HG03571 (cell line): Measurements from ENCODE around the gene ZNF512.
A peak's percentile ranks its signal among the peaks of the same experiment; 100 is the strongest.
"Not testable (repeated sequence)": the region's sequence is repeated elsewhere in the genome, so short reads cannot be mapped to it uniquely, and the experiment has no call there.

ENCODE experiments used
- ATAC-seq: cut with Tn5 transposase; IDR thresholded peaks from one replicate; pipeline ENCODE4 v1.9.1; 2021; ENCODE audit not compliant: unreplicated experiment

ZNF512 gene

DNA sequence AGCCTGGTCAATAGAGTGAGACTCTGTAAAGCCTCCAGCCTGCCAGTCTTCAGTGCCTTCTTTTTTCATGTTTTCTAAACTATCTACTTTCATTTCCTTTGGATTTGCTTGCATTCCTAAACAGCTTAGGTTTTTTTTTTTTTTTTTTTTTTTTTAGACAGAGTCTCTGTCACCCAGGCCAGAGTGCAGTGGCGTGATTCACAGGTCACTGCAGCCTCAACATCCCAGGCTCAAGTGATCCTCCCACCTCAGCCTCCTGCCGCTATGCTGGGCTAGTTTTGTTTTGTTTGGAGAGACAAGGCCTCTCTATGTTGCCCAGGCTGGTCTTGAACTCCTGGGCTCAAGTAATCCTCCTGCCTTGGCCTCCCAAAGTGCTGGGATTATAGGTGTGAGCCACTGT is 47.4 kb downstream of the ZNF512 start:
- ATAC-seq = not testable (repeated sequence)

- ATAC-seq = no peak
These were observed 51.4 kb downstream of the ZNF512 start for GRCh38 chr2:27634291-27634690.

GRCh38 chr2:27636766-27637165 is 53.9 kb downstream of the ZNF512 start:
- ATAC-seq = no peak

GRCh38 chr2:27638037-27638637 is 55.3 kb downstream of the ZNF512 start:
- ATAC-seq = no peak

GRCh38 chr2:27638709-27639108 is 55.9 kb downstream of the ZNF512 start:
- no peak for ATAC-seq

DNA sequence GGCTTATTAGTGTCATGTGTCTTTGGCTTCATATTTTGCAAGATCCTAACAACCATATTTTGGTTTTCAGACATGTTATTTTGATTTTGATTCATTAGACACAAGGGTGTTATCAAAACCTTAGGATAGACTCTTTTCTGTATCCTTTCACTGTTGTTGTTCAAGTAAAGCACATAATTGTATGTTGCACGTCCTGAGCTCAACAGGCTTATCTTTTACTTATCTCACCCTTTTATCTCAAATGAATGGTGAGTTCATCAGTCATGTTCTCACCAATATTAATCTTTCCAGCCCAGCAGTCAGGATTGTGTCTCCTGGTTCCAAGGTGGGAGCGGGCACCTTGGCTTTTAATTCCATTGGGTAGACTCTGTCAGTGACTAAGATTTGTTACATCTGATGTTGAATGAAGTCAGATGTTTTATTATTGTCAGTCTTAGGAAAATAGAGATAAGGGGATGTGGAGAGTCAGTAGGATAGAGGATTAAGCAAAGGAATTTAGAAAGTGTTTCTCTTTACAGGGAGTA is 57.9 kb downstream of the ZNF512 start:
- no peak for ATAC-seq

GRCh38 chr2:27645197-27645596 is 62.4 kb downstream of the ZNF512 start:
- ATAC-seq = no peak

DNA sequence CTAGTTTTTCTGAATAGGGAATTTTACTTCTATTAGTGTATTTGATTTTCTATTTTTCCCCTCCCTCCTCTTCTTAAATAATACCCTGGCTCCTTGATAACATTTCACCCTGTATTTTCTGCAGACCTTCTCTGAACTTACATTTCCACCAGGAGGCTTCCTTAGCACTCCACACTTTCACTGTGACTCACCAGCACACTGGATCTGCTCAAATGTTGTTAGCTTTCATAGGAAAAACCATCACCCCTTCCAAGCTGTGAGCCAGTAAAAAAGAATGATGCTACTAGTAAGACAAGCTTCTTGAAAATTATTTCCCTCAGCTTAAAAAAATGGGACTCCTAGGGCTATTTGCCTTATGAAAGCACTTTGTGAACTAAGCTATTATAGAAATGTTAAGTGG is 64.4 kb downstream of the ZNF512 start:
- ATAC-seq = no peak

DNA sequence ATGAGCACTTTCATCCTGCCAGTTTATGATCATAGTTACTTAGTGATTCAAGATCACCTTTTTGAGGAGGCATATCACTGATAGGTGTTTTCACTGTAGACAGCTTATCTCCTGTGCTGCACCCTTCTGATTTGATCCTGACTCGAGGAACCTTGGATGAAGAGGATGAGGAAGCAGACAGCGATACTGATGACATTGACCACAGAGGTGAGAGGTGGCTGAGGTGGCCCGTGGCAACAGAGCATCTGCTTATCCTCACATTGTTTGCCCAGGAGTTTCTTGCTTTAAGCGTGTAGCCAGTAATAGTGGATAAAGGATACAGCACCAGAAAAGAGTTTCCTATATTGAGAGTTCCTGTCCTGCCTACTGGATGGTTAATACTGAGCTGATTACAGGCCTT is 64.9 kb downstream of the ZNF512 start:
- ATAC-seq = no peak

GRCh38 chr2:27651056-27651455 is 68.2 kb downstream of the ZNF512 start:
- ATAC-seq = no peak

DNA sequence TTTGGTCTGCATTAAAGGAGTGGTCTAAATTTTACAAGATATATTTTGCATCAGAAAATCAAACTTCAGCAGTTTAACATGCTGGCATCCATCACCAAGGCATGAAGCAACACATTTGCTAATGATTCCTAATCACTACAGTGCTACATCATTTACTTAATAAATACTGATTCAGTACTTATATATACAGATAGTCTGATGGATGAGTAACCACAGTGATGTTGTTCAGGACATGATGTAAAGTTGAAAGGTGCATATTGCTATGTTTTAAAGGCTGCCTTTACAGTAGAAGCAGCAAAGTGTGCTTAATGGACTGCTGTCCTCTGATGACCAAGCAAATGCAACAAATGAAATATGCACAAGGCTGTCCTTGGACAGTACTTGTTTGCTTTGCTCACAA is 69.5 kb downstream of the ZNF512 start:
- ATAC-seq = no peak

- no peak for ATAC-seq
These were observed 69.9 kb downstream of the ZNF512 start for GRCh38 chr2:27652790-27653189.

DNA sequence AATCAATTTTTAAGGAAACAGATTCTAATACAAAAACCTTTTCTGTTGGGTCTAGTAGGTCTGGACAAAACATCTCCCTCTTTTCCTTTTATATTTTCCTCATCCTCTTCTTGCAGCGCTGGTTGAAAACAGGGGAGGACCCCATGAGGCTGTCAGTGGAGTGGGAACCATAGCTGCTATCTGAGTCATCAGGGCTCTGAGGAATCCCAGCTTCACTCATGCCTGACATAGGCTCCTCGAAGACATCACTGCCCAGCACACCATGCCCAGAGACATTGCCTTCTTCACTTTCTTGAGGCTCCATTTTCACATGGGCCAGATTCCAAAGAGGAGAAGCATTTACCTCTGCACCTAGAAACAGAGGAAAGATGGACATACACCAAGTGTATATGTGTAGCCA is 70.6 kb downstream of the ZNF512 start:
- ATAC-seq = no peak

GRCh38 chr2:27655155-27655951 is 72.5 kb downstream of the ZNF512 start:
- ATAC-seq = no peak

DNA sequence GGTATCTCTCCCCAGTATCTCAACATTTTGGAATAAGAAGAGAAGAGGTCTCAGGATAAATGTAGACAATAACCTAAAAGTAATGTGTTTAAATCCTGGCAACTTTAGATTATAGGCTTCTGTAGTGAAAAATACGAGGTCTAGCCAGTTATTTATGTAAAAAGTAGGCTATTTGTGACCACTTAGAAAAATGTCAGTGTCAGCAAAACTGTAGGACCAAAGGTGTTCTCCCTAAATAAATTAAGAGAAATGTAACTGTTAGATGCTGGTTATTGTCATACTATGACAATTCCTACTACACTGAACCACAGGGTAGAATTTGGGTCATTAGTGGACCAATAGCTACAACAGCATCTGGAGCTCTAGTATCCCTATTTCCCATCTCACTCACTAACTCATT is 78.5 kb downstream of the ZNF512 start:
- ATAC-seq = no peak

GRCh38 chr2:27663285-27664153 is 80.7 kb downstream of the ZNF512 start, which contains the start of the genes SLC4A1AP and SUPT7L:
TSS of gene SLC4A1AP (plus strand) at chr2:27663889. CDS start at chr2:27663915, 26 bp downstream.
TSS of gene SUPT7L (minus strand) at chr2:27663614. CDS start at chr2:27662192, 1,422 bp downstream.
- peak; percentile 71 for ATAC-seq

- no peak for ATAC-seq
These were observed 81.3 kb downstream of the ZNF512 start for GRCh38 chr2:27664154-27664574.

GRCh38 chr2:27664622-27665363 is 82.0 kb downstream of the ZNF512 start:
- ATAC-seq = no peak

- ATAC-seq = no peak
These were observed 84.6 kb downstream of the ZNF512 start for GRCh38 chr2:27667446-27667845.

DNA sequence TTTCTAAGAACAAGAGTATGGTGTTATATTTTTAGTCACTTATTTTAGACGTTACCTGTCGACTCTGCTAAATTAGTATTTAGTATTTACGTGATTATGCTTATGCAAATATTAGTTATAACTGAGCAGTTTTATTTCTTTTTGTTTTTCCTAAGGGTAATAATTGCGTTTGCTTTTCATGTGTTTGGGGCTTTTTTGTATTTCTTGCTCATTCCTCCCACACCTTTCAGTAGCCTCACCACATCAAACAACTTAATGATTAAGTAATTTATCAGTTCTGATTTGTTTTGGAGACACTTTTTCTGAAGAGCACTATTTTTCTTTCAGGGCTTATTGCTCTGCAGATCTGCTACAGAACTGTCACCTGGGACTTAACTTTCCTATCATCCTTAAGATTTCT is 88.4 kb downstream of the ZNF512 start:
- no peak for ATAC-seq
